Heart right ventricle (tissue), 16 donors: Measurements from ENCODE around the gene EIF4B. TPM values are rescaled to one million over a fixed set of nuclear protein-coding genes. Genes with fewer than 3 reads are reported as not detected.

Experiments used
- ATAC-seq, 8 donors: fragments of 200-7000 bp; cut with Tn5 transposase; one replicate each; pipeline ENCODE4 v1.9.1; 2020; ENCODE audit warnings: mild to moderate bottlenecking in 8 of 8, moderate library complexity in 8 of 8, moderate number of reproducible peaks in 1 of 8
- DNase-seq, 2 donors: peaks; one replicate each; pipeline ENCODE4 v3.0.0-alpha.2; 2020
- H3K27ac ChIP-seq, 10 donors: fragments of 200-600 bp; sonication (generic) in 2 of 10; one replicate each; pipeline versions ENCODE4 v1.5.0 to v1.8.0; 2020 to 2022; ENCODE audit warnings: mild to moderate bottlenecking in 3 of 10
- H3K27me3 ChIP-seq, 7 donors: fragments of 200-600 bp; one replicate each; pipeline ENCODE4 v1.8.0; 2021 to 2022; ENCODE audit warnings: mild to moderate bottlenecking in 2 of 7
- H3K36me3 ChIP-seq, 9 donors: fragments of 200-600 bp; sonication (generic) in 1 of 9; one replicate each; pipeline versions ENCODE4 v1.5.0 to v1.8.0; 2020 to 2022; ENCODE audit warnings: mild to moderate bottlenecking in 2 of 9
- H3K4me1 ChIP-seq, 9 donors: fragments of 200-600 bp; sonication (generic) in 1 of 9; one replicate each; pipeline versions ENCODE4 v1.5.0 to v1.8.0; 2020 to 2022; ENCODE audit warnings: mild to moderate bottlenecking in 4 of 9
- H3K4me3 ChIP-seq, 10 donors: fragments of 200-600 bp; sonication (generic) in 2 of 10; one replicate each; pipeline versions ENCODE4 v1.5.0 to v1.8.0; 2020 to 2022; ENCODE audit warnings: mild to moderate bottlenecking in 7 of 10, moderate library complexity in 2 of 10
- H3K9me3 ChIP-seq, 11 donors: fragments of 200-600 bp in 10 of 11; sonication (generic) in 2 of 11; one replicate each; pipeline versions ENCODE4 v1.5.0 to v1.8.0; 2013 to 2022; ENCODE audit warnings: mild to moderate bottlenecking in 2 of 11, control low read depth in 1 of 11, moderate library complexity in 1 of 11
- WGBS, 2 donors: extraction: QIAGEN DNeasy Blood & Tissue Kit; methylation state at CpG; one replicate each; pipeline ENCODE4 v1.1.7; 2013; ENCODE audit warnings: inconsistent platforms in 1 of 2; 5-methylcytosine and 5-hydroxymethylcytosine counted together
- intact Hi-C, 10 donors: fragments of 100-400 bp; cut with DNase I; formaldehyde crosslinking; loops; one replicate each; pipeline versions ENCODE4 v1.11.1 to v1.14.2; 2022
- polyA plus RNA-seq, 2 donors: library from polyadenylated mRNA; stranded (reverse); fragments of 200-250 nt; gene quantifications; one replicate each; pipeline ENCODE4 v1.2.3, GENCODE V29; 2013
- total RNA-seq, 10 donors: library from RNA; stranded (reverse); fragmentation: NEBNext Ultra II Directional in 3 of 10; extraction: Animal tissue kit (Norgen Biotek cat#: 25700) in 3 of 10; gene quantifications; one replicate each; pipeline versions ENCODE4 v1.2.1 to v1.2.4, GENCODE V29; 2021 to 2023
- TF ChIP-seq, protein P1 (sequence below), 9 donors: fragments of 200-600 bp; sonication (generic) in 2 of 9; IDR thresholded peaks; one replicate each; pipeline versions ENCODE4 v1.5.0 to v1.8.0; 2021 to 2022; ENCODE audit warnings: antibody characterized with exemption in 9 of 9, mild to moderate bottlenecking in 5 of 9, moderate library complexity in 1 of 9
- donor health status: Arrhythmogenic right ventricular cardiomyopathy.
- donor health status: ischemic (EF 13 %, LVEDD 7.1; RV severe dilation, severe dysfunction).
- donor health status: healthy with polysubstance abuse.
- donor health status: DM: no; HTN: yes; CAD: no.
- donor health status: DM: no; HTN: no; CAD: no.
- donor health status: ischemic (EF 25% LVEDD 6.9; RV normal size, moderate dysfunction).
- donor health status: ischemic (EF 25% LVEDD 5.7; RV mildly dilated, moderate dysfunction).
- donor health status: healthy.
- donor health status: DM: yes; HTN: yes; CAD: no.
- donor health status: Ischemic cardiomyopathy.
- donor health status: ischemic (EF 35%, LVEDD 5.7; RV mildly dilated, moderate dysfunction).
- donor health status: nonischemic (EF 11% LVEDD 7.7; RV severe dilation, severe dysfunction).
- donor health status: DM: yes; HTN: yes; CAD: no.
- donor health status: PGD.
- donor health status: ischemic (EF 29% LVEDD 5.4; RV normal size, mild dysfunction).
- donor health status: nonischemic (EF 23%, LVEDD 6.1; RV moderate dilation, normal function).

Gene EIF4B
- total and polyA plus RNA-seq, 12 donors = 53.2 to 477 (median 423) TPM

DNA sequence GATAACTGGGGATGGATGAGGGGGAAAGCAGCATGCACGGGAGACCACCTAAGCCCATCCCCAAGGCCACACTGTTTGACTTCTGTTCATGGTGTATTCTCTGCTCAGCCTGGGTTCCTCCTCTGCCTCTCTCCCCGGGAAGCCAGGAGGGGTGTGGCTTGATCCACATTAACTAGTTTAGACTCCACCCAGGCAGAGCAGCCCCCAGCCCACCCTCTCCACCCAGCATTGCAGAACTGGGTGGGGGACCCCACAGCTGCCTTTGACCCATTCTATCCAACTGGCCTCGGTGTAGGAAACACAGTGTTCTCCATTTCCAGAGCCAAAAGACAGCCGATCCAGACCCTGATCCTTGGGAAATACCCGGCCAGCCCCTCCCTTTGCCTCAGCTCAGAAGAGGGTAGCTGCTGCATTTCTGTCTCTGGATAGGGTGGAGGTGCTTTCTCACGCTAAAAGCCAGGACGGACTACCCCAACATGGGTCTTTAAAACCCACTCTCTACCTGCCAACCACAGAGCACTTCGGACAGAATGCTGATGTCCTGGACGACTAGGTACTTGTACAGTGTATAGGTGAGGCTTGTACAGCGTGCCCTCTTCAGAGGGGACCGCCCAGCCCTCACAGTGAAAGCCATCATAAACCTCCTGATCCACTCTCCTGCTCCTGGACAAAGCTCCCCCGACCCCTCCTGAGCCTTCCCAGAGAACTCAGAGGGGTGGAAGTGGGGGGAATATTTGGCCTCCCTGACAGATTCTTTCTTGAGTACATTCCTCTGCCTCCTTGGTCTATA, 63.6 kb downstream of the EIF4B start:
- ATAC-seq (peak in 3 of 8 donors; percentile 4 to 46 (median 6)), DNase-seq (no peak)
- intact Hi-C loops = loop anchor here (2.0 to 10.0 kb wide), 6 partner anchors 29 to 225 kb away; partner anchors contain the start of genes SOAT2 (in 2 of the 10), MYG1 (in 1 of the 10) and PFDN5 (in 1 of the 10)
- no peak overlapping the region for H3K4me3 ChIP-seq
- WGBS, 2 donors = 60 to 66% methylated on average over 12 of the region's 12 CpGs
- peak overlapping the region in 9 of 10 donors; percentile 4 to 89 (median 75) for H3K27ac ChIP-seq
- TF ChIP-seq, protein P1, sequence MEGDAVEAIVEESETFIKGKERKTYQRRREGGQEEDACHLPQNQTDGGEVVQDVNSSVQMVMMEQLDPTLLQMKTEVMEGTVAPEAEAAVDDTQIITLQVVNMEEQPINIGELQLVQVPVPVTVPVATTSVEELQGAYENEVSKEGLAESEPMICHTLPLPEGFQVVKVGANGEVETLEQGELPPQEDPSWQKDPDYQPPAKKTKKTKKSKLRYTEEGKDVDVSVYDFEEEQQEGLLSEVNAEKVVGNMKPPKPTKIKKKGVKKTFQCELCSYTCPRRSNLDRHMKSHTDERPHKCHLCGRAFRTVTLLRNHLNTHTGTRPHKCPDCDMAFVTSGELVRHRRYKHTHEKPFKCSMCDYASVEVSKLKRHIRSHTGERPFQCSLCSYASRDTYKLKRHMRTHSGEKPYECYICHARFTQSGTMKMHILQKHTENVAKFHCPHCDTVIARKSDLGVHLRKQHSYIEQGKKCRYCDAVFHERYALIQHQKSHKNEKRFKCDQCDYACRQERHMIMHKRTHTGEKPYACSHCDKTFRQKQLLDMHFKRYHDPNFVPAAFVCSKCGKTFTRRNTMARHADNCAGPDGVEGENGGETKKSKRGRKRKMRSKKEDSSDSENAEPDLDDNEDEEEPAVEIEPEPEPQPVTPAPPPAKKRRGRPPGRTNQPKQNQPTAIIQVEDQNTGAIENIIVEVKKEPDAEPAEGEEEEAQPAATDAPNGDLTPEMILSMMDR (IDR thresholded peaks at IDR 0.05) = no peak
- H3K36me3 ChIP-seq = peaks cover 0 to 81% (median 14%) of the 10 kb centered on the region in 9 donors
- H3K4me1 ChIP-seq = peaks cover 58 to 99% (median 85%) of the 10 kb centered on the region in 9 donors
- no peaks in the 10 kb centered on the region for H3K9me3 ChIP-seq
- H3K27me3 ChIP-seq = no peaks in the 10 kb centered on the region

DNA sequence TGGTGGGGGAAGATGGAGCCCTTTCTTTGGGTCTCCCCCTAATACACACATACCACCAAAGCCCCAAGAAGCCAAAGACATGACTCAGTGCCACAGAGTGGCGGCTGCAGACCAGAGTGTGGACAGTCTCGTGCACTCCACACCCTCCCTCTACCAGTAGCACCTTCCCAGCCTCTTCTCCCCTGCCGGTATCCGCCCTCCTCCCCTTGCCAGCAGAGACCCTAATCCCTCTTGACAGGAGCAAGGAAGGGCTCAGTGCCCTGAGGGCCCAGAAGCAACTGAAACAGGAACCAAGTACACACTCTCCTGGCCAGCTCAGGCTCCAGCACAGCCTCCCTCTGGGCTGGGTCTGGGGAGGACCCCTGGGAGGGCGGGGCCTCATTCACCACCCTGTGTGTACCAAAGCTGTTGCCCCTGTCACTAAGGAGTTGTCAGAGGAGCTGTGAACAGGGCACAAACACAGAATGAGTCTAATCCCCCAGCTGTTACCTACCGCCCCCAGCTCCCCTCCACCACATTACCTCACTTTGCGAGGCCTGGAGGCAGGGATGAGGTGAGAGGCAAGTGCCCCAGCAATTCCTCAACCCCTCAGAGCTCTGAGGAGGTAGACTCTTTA, 64.7 kb downstream of the EIF4B start:
- WGBS, 2 donors = 81 to 85% methylated on average over 7 of the region's 7 CpGs
- DNase-seq (no peak), ATAC-seq (no peak)
- TF ChIP-seq, protein P1 (IDR thresholded peaks at IDR 0.05) = no peak
- H3K9me3 ChIP-seq = no peaks in the 10 kb centered on the region
- H3K36me3 ChIP-seq = peaks cover 0 to 81% (median 15%) of the 10 kb centered on the region in 9 donors
- H3K27me3 ChIP-seq = no peaks in the 10 kb centered on the region
- H3K4me1 ChIP-seq = peaks cover 55 to 88% (median 75%) of the 10 kb centered on the region in 9 donors
- H3K27ac ChIP-seq = peak overlapping the region; percentile 59 to 89 (median 76)
- intact Hi-C loops = loop anchor here in 1 of 10 donors (2.0 to 10.0 kb wide), 2 partner anchors 28 to 224 kb away; partner anchors contain the start of genes MYG1 and PFDN5
- H3K4me3 ChIP-seq = no peak overlapping the region

DNA sequence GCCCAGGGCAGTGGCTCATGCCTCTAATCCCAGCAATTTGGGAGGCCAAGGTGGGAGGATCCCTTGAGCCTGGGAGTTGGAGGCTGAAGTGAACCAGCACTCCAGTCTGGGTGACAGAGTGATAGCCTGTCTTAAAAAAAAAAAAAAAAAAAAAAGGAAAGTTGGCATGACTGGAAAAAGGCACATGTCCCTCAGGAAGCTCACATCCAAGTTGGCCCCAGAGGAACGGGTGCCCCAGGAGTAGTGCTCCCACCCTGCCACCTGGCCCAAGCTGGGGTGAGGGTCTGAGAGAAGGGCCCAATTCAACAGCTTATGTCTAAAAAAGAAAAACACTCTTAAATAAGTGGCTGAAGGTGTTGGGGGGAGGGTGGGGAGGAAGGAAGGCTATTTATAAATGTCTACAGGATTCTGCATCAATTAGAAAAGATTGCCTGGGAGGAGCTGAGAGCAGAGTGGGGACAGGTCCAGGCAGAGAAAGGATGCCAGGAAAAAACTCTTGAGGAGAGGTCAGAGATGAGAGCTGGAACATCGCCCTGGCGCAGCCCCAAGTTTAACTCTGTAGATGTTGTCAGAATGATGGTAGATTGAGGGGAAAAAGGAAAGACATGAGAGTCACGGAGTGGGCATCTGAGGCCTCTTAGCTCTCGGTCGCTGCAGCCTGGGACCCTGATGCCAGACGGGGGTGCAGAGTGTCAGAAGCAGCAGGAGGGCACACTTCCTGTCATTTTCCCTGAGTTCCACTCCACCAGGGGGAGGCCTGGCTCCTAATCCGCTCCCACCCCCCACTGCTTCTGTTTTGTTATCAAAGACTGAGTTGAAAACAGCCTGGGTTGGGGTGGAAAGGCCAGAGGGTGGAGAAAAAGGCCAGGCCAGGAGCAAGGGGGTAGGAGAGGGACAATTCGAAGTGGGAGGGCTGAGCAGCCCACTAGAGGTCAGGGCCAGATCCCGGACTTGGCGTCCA, 65.6 kb downstream of the EIF4B start:
- peaks cover 0 to 81% (median 23%) of the 10 kb centered on the region in 9 donors for H3K36me3 ChIP-seq
- intact Hi-C loops = loop anchor here in 3 of 10 donors (1.0 to 10.0 kb wide), 4 partner anchors 8 to 223 kb away; partner anchors contain the start of genes MYG1 (in 1 of the 3) and PFDN5 (in 1 of the 3)
- no peaks in the 10 kb centered on the region for H3K9me3 ChIP-seq
- H3K27me3 ChIP-seq = no peaks in the 10 kb centered on the region
- peak; percentile 84 for DNase-seq
- peak; percentile 64 to 82 (median 67) for ATAC-seq
- TF ChIP-seq, protein P1 (IDR thresholded peaks at IDR 0.05) = peak in 6 of 9 donors; percentile 12 to 53 (median 28)
- peak overlapping the region in 2 of 10 donors; percentile 8 to 12 for H3K4me3 ChIP-seq
- H3K4me1 ChIP-seq = peaks cover 51 to 79% (median 66%) of the 10 kb centered on the region in 9 donors
- H3K27ac ChIP-seq = peak overlapping the region; percentile 59 to 89 (median 76)
- 11 to 14% methylated on average over 11 of the region's 11 CpGs for WGBS, 2 donors
